GM12872 (cell line): ENCODE results near the gene PTPRN2.

Experiments used
- TF ChIP-seq, protein P1 (sequence below): IDR thresholded peaks from 3 replicates; pipeline ENCODE4 v1.5.1; 2011; ENCODE audit warnings: low read depth, mild to moderate bottlenecking, low read length, moderate library complexity; ENCODE audit not compliant: insufficient read depth

Gene PTPRN2

DNA sequence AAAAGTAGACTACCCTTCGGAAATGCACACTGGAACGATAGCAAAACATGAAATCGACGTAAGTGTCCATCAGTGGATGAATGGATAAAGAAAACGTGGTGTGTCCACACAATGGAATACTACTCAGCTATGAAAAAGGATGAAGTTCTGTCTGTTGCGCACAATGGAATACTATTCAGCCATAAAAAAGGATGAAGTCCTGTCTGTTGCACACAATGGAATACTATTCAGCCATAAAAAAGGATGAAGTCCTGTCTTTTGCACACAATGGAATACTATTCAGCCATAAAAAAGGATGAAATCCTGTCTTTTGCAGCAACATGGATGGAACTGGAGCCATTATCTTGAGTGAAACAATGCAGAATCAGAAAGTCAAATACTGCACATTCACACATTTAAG, 591.8 kb downstream of the PTPRN2 start:
- TF ChIP-seq, protein P1, sequence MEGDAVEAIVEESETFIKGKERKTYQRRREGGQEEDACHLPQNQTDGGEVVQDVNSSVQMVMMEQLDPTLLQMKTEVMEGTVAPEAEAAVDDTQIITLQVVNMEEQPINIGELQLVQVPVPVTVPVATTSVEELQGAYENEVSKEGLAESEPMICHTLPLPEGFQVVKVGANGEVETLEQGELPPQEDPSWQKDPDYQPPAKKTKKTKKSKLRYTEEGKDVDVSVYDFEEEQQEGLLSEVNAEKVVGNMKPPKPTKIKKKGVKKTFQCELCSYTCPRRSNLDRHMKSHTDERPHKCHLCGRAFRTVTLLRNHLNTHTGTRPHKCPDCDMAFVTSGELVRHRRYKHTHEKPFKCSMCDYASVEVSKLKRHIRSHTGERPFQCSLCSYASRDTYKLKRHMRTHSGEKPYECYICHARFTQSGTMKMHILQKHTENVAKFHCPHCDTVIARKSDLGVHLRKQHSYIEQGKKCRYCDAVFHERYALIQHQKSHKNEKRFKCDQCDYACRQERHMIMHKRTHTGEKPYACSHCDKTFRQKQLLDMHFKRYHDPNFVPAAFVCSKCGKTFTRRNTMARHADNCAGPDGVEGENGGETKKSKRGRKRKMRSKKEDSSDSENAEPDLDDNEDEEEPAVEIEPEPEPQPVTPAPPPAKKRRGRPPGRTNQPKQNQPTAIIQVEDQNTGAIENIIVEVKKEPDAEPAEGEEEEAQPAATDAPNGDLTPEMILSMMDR: no peak

DNA sequence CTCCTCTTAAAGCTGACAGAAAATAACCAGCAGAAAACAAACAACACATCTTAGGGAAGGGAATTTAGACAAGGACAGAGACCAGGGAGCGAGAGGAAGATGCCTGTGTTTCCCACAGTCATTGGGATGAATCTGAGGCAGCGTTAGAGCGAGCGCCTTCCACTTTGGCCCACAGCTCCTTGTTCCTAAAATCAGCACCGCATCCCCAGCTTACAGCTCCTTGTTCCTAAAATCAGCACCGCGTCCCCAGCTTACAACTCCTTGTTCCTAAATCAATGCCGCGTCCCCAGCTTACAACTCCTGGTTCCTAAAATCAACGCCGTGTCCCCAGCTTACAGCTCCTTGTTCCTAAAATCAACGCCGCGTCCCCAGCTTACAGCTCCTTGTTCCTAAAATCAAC, 593.3 kb downstream of the PTPRN2 start:
- TF ChIP-seq, protein P1: no peak

DNA sequence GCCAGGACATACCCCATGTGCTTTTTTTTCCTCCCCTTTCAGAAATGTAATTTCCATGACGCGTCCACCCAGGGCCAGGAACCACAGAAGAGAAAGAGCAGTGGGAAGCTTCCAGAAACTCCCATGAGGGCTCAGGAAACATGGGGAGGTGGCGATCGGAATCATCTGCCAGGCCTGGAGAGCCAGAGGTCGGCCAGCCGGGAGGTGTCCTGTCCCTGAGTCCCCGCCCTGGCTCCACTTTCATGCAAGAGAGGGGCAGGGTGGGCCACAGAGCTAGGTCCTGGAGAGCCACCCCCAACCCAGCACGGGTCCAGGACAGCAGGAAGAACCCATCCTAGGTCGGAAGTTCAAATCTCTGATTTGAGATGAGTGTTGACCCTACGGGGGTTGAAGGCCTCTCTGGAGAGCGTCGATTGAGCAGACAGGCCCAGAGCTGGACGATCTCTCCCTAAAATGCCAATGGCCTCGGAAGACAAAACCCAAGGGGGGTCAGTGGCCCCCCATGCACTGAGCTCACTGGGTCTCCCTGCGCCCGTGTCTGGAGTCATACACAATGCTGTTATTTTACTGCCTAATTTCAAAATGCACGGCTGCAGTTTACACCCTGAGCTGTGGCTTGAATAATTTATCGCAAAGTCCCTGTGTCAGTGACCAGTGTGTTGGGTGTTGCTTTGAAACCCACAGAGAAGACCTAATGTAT, 594.1 kb downstream of the PTPRN2 start:
- TF ChIP-seq, protein P1: no peak

DNA sequence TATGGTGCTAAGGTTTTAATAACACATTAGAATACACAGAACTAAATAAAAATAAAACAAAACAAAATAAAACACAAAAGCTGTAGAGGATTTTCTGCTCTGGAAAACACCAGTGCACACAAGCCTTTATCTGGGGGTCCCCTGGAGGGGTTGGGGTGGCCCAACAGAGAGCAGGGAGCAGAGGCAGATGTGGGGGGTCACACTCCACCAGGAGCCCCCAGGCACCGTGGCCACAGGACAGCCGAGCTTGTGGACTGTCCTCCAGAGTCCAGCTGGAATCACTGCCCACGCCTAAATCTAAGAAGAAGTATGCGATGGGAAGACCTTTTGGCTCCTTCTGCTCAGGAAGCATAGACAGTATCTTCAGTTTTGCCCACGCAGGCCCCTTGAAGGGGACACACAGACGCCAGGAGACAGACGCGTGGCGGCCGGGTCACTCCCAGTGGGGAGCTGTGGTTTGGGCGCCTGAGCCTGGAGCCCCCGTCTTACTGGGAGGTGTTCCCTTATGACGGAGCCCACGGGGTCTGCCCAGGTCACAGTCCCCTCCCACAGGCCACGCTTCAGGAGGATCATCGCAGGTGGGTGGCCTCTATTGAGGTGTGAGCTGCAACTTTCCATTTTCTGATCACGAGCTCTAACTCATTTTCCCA, 595.0 kb downstream of the PTPRN2 start:
- TF ChIP-seq, protein P1: no peak

DNA sequence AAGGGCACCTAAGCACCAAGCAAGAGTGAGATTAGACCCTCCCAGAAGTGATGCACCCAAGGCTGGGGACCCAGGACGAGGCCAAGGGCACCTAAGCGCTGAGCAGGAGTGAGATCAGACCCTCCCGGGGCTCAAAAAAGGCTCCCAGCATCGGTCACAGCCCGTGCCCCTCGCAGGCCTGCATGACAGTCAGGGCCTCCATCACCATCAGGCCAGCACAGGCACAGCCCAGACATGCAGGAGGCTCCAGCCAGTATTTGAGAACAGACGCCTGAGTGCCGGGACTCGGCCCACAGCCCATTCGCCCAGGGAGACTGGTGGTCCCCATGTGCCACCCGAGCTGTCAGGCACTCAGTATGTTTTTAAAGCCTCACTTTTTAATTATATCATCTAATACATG, 595.9 kb downstream of the PTPRN2 start:
- TF ChIP-seq, protein P1: no peak

DNA sequence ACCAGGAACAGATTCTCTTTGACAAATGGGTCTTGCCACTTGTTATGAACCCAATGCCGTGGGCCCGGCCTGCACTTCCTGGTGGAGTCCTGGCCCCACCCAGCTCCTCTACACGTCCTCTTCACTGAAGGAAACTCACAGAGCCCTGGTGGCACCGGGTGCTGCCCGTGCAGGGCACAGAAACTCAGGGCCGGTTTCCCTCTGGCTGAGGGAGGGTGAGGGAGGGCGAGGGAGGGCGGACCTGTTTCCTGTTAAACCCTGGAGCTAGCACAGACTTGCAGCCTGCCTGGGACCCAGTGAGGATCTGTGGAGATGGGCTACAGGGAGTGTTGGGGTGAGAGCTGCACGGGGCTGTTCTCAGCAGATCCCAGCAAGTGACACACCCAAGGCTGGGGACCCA, 596.3 kb downstream of the PTPRN2 start:
- TF ChIP-seq, protein P1: no peak

DNA sequence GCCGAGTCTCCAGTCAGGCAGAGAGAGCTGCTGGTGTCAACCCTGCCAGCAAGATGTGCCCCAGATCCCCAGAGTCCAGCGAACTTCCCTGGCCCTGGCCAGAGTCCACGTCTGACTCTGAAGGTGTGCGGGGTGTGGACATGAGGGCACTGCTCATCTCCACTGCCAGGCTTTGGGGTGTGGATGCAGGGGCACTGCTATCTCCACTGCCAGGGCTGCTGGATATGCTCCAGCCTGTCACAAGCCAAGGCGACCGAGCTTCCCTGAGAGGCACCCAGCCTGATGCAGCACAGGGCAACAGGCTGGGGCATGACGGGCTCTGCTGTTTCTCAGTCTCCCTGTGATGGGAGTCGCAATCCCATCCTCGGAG, 596.8 kb downstream of the PTPRN2 start:
- TF ChIP-seq, protein P1: no peak
